Kidney epithelial cell (primary cell): ENCODE results near the gene HMX3. TPM values are rescaled to one million over a fixed set of nuclear protein-coding genes. Genes with fewer than 3 reads are reported as not detected.

Experiments used
- DNase-seq: peaks from one replicate; pipeline ENCODE4 v3.0.0-alpha.2; 2010; ENCODE audit warnings: low read depth
- H3K27me3 ChIP-seq: 2 replicates; pipeline ENCODE4 v1.6.0; 2011; ENCODE audit warnings: low read length; ENCODE audit not compliant: control insufficient read depth, insufficient read depth
- H3K36me3 ChIP-seq: 2 replicates; pipeline ENCODE4 v1.5.1; 2011; ENCODE audit warnings: low read length; ENCODE audit not compliant: control insufficient read depth, insufficient read depth
- H3K4me3 ChIP-seq: 2 replicates; pipeline ENCODE4 v1.5.1; 2011; ENCODE audit warnings: low read depth, mild to moderate bottlenecking, control low read depth, low read length
- total RNA-seq: library from RNA; depleted of rRNA; stranded (reverse); fragments of >200 nt; gene quantifications from 2 replicates; pipeline ENCODE4 v1.2.3, GENCODE V29; 2015
- TF ChIP-seq, protein P1 (sequence below): IDR thresholded peaks from 2 replicates; pipeline ENCODE4 v1.5.1; 2011; ENCODE audit warnings: mild to moderate bottlenecking, moderate library complexity, low read length, control low read depth, inconsistent platforms; ENCODE audit not compliant: insufficient read depth, poor library complexity, severe bottlenecking

HMX3 gene
- total RNA-seq, 1 donor from 2014 or later: 0.08 TPM

DNA sequence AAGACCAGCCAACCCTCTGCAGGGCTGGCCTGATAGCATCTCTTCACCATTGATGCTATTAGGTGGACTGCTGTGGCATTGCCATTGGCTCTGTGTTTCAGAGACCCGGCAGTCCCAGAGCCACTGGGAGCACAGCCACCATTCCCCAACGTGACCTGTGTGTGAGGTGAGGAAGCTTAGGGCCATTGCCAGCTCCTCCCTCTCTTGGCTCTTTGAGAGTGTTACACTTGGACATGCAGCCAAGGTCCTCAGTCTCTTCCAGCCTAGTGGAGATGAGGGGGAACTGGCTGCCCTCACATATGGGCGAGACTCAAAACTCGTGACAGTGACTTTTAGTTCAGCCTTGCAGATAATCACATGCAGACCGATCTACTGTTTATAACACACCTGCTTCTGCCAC, 39.3 kb upstream of the HMX3 start:
- Histone ChIP-seq H3K27me3 (no peaks in the 10 kb centered on the region), H3K36me3 (no peaks in the 10 kb centered on the region), H3K4me3 (no peak overlapping the region)
- no peak for DNase-seq
- TF ChIP-seq, protein P1, sequence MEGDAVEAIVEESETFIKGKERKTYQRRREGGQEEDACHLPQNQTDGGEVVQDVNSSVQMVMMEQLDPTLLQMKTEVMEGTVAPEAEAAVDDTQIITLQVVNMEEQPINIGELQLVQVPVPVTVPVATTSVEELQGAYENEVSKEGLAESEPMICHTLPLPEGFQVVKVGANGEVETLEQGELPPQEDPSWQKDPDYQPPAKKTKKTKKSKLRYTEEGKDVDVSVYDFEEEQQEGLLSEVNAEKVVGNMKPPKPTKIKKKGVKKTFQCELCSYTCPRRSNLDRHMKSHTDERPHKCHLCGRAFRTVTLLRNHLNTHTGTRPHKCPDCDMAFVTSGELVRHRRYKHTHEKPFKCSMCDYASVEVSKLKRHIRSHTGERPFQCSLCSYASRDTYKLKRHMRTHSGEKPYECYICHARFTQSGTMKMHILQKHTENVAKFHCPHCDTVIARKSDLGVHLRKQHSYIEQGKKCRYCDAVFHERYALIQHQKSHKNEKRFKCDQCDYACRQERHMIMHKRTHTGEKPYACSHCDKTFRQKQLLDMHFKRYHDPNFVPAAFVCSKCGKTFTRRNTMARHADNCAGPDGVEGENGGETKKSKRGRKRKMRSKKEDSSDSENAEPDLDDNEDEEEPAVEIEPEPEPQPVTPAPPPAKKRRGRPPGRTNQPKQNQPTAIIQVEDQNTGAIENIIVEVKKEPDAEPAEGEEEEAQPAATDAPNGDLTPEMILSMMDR: no peak

DNA sequence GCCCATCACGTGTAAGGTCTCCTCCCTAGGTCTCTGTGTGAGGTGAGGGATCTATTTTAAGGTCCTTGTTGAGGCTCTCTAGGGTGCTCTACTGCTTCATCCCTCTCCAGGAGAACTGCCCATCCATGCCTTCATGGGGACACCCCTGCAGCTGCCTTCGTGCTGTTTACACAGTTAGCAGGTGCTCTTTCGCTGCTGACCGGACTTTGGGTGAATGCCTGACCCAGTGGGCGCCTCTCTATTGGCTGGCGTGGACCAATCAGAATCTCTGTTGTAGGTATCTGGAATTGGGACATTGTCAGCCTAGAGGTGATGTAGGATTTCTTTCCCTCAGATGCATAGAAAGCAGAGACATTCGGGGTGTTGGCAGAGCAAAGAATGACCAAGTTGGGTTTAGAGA, 38.7 kb upstream of the HMX3 start:
- no peaks in the 10 kb centered on the region for H3K27me3 ChIP-seq
- no peak overlapping the region for H3K4me3 ChIP-seq
- no peak for DNase-seq
- TF ChIP-seq, protein P1: no peak
- H3K36me3 ChIP-seq: no peaks in the 10 kb centered on the region

DNA sequence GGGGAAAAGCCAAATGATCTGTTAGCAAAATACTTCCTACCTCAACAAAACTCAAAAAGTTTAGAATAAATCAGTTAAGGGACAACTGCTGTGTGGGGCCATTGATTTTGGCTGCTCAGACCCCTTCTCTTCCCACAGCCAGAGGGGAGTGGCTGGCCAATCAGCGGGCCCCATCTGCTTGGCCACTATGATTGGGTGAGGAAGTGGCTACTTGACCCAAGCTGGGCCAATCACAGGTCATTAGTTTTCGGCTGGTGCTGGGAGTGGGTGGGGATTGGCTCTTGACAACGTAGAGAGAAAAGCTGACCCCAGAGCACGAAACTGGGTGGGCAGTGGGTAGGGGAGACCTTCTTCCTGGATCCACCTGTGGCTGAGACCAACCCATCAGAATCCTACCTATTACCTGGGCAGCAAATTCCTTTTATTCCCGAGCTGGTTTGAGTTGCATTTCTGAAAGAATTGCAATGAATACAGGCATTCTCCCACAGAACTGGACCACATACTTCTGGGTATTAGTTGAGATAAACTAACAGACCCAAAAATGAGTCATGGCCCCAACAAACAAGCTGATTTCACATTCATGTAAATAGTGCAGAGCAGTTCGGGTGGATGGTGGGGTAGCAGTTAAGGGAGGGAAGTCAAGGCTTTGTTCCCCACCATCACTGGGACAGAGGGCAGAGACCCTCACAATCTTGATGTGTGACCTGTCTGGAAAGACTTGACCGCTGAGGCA, 35.6 kb upstream of the HMX3 start:
- Histone ChIP-seq H3K36me3 (no peaks in the 10 kb centered on the region), H3K27me3 (no peaks in the 10 kb centered on the region), H3K4me3 (no peak overlapping the region)
- TF ChIP-seq, protein P1: no peak
- no peak for DNase-seq

DNA sequence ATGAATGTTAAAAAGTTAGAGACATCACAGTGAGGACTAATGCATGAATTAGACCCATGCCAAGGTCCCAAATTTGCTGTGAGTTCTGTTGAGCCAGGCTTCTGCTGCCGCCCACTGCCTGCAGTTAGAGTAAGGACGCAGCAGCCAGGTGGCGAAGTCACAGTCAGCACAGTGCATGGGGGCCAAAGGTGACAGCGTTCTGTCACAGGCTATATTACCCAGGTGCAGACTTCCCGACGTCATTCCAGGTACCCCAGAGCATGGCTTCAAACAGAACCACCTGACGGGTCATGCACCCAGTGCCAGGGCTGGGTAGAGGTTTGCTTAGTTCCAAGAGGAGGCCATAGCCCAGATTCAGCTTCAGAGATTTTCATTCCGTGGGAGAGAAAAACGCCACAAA, 33.9 kb upstream of the HMX3 start:
- no peaks in the 10 kb centered on the region for H3K36me3 ChIP-seq
- H3K27me3 ChIP-seq: no peaks in the 10 kb centered on the region
- TF ChIP-seq, protein P1: no peak

GRCh38 chr10:123102673-123103072, 33.1 kb upstream of the HMX3 start:
- Histone ChIP-seq H3K4me3 (no peak overlapping the region), H3K27me3 (no peaks in the 10 kb centered on the region), H3K36me3 (no peaks in the 10 kb centered on the region)
- DNase-seq: no peak
- TF ChIP-seq, protein P1: no peak

More for the DNA sequence above, 33.9 kb upstream of the HMX3 start:
- no peak overlapping the region for H3K4me3 ChIP-seq
- no peak for DNase-seq

- no peak for DNase-seq
- H3K27me3 ChIP-seq: no peaks in the 10 kb centered on the region
- TF ChIP-seq, protein P1: no peak
- no peak overlapping the region for H3K4me3 ChIP-seq
- no peaks in the 10 kb centered on the region for H3K36me3 ChIP-seq
These were observed 31.8 kb upstream of the HMX3 start for GRCh38 chr10:123103944-123104343.
